Transverse colon (tissue), 3 donors: ENCODE results near the gene ZNF213.

ENCODE experiments used
- POLR2A ChIP-seq: fragments of 450-650 bp; IDR thresholded peaks from one replicate; pipeline ENCODE4 v1.6.1; 2016; ENCODE audit warnings: antibody characterized with exemption, mild to moderate bottlenecking, moderate library complexity
- TF ChIP-seq, protein P1 (sequence below), 5 experiments: fragments of 200-600 bp in 3 of 5; fragments of 450-650 bp in 2 of 5; sonication (generic) in 3 of 5; IDR thresholded peaks; 1 replicate in 2 of 5; 2 replicates in 3 of 5; pipeline ENCODE4 v1.5.1; 2016 to 2017; ENCODE audit warnings: antibody characterized with exemption in 5 of 5, inconsistent platforms in 3 of 5, mild to moderate bottlenecking in 2 of 5, moderate library complexity in 1 of 5

DNA sequence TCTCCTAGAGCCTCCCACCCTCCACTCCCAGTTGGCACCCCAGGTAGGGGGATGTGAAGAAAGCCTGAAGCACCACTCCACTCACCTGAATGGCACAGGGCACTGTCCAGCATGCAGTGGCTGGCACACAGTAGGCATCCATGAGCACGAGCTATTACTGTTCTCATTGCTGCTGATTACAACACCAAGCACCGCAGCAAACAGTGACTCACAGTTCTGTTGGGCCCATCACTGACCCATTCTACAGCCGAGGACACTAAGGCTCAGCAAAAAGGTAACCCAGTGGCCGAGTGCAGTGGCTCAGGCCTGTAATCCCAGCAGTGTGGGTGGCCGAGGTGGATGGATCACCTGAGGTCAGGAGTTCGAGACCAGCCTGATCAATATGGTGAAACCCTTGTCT is 38.5 kb upstream of the ZNF213 start:
- TF ChIP-seq POLR2A, result no peak
- TF ChIP-seq, protein P1, sequence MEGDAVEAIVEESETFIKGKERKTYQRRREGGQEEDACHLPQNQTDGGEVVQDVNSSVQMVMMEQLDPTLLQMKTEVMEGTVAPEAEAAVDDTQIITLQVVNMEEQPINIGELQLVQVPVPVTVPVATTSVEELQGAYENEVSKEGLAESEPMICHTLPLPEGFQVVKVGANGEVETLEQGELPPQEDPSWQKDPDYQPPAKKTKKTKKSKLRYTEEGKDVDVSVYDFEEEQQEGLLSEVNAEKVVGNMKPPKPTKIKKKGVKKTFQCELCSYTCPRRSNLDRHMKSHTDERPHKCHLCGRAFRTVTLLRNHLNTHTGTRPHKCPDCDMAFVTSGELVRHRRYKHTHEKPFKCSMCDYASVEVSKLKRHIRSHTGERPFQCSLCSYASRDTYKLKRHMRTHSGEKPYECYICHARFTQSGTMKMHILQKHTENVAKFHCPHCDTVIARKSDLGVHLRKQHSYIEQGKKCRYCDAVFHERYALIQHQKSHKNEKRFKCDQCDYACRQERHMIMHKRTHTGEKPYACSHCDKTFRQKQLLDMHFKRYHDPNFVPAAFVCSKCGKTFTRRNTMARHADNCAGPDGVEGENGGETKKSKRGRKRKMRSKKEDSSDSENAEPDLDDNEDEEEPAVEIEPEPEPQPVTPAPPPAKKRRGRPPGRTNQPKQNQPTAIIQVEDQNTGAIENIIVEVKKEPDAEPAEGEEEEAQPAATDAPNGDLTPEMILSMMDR (IDR thresholded peaks at IDR 0.05), result no peak
